Measurements from ENCODE around the gene CIAO1. TPM values are rescaled to one million over a fixed set of nuclear protein-coding genes. Genes with fewer than 3 reads are reported as not detected.

Gene CIAO1
- total and polyA plus RNA-seq, 2 of the 13 experiments (the other 11 are each of a cell fraction or from before 2014, with no cell fraction given) = 99.3 to 120 TPM

DNA sequence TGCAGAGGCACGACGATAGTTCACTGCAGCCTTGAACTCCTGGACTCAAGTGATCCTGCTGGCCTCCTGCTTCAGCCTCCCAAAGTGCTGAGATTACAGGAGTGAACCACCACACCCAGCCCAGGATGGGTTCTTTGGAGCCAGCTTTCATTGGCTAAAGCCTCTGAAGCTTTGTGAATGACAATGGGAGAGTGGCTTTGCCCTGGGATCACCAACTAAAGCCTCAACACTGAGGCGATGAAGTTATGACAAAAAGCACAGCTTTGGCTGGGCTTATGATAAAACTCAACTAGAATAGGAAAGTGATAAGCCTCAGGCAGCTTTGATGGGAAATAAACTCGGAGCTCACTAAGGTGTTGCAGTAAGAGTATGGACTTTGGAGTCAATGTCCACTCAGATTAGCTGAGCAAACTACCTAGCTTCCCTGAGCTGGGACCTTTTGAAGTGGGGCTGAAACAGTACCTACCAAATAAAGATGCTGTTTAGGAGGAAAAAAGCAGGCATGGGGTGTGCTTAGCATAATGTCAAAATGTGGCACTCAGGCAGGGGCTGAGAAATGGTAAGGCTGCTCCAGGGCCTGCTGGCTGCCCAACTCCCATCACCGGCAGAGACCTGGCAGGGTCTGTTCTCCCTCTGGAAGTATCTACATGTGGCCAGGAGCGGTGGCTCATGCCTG, 4.6 kb upstream of the CIAO1 start (continued):
- no peak for TF ChIP-seq TCF12 (IDR thresholded peaks at IDR 0.05)
- no peak for TF ChIP-seq TCF12 (CRISPR knock-in tag; IDR thresholded peaks at IDR 0.05)
- TF ChIP-seq, protein P1, sequence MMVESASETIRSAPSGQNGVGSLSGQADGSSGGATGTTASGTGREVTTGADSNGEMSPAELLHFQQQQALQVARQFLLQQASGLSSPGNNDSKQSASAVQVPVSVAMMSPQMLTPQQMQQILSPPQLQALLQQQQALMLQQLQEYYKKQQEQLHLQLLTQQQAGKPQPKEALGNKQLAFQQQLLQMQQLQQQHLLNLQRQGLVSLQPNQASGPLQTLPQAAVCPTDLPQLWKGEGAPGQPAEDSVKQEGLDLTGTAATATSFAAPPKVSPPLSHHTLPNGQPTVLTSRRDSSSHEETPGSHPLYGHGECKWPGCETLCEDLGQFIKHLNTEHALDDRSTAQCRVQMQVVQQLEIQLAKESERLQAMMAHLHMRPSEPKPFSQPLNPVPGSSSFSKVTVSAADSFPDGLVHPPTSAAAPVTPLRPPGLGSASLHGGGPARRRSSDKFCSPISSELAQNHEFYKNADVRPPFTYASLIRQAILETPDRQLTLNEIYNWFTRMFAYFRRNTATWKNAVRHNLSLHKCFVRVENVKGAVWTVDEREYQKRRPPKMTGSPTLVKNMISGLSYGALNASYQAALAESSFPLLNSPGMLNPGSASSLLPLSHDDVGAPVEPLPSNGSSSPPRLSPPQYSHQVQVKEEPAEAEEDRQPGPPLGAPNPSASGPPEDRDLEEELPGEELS (CRISPR knock-in tag; IDR thresholded peaks at IDR 0.05) = peak; percentile 39; the same call in 1 of the 2 replicates
- no peak for TF ChIP-seq ZNF44 (CRISPR knock-in tag; IDR thresholded peaks at IDR 0.05)
- no peak for TF ChIP-seq ZBTB1 (CRISPR knock-in tag; IDR thresholded peaks at IDR 0.05; ENCODE audit: borderline replicate concordance)
- no peak for TF ChIP-seq ESRRA (CRISPR knock-in tag; IDR thresholded peaks at IDR 0.05; ENCODE audit: low read depth)
- no peak for TF ChIP-seq MYNN (CRISPR knock-in tag; IDR thresholded peaks at IDR 0.05; ENCODE audit: low read depth)
- no peak for TF ChIP-seq ZNF296 (CRISPR knock-in tag; conservative IDR thresholded peaks at IDR 0.05)
- no peak for TF ChIP-seq ZNF564 (CRISPR knock-in tag; IDR thresholded peaks at IDR 0.05)
- TF ChIP-seq, protein P2, sequence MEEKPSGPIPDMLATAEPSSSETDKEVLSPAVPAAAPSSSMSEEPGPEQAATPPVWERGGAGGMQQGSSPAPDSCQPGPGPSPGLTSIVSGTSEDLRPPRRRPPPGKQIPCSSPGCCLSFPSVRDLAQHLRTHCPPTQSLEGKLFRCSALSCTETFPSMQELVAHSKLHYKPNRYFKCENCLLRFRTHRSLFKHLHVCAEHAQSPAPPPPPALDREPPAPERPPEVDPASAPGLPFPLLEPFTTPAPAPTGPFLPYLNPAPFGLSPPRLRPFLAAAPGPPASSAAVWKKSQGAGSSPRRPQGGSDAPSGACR (CRISPR knock-in tag; IDR thresholded peaks at IDR 0.05) = no peak
- no peak for TF ChIP-seq SETDB1 (CRISPR knock-in tag; IDR thresholded peaks at IDR 0.05; ENCODE audit: borderline replicate concordance)
- TF ChIP-seq ZNF562 (CRISPR knock-in tag; IDR thresholded peaks at IDR 0.05; ENCODE audit: borderline replicate concordance) = no peak
- TF ChIP-seq ADNP (CRISPR knock-in tag; IDR thresholded peaks at IDR 0.05) = 0 out of 2 replicates have a peak, but pooled peaks have one; percentile 22
- no peak; the same call in 1 of the 2 replicates for TF ChIP-seq ATF1 (CRISPR knock-in tag; IDR thresholded peaks at IDR 0.05)
- no peak for TF ChIP-seq ZNF672 (CRISPR knock-in tag; IDR thresholded peaks at IDR 0.05)
- TF ChIP-seq, protein P3, sequence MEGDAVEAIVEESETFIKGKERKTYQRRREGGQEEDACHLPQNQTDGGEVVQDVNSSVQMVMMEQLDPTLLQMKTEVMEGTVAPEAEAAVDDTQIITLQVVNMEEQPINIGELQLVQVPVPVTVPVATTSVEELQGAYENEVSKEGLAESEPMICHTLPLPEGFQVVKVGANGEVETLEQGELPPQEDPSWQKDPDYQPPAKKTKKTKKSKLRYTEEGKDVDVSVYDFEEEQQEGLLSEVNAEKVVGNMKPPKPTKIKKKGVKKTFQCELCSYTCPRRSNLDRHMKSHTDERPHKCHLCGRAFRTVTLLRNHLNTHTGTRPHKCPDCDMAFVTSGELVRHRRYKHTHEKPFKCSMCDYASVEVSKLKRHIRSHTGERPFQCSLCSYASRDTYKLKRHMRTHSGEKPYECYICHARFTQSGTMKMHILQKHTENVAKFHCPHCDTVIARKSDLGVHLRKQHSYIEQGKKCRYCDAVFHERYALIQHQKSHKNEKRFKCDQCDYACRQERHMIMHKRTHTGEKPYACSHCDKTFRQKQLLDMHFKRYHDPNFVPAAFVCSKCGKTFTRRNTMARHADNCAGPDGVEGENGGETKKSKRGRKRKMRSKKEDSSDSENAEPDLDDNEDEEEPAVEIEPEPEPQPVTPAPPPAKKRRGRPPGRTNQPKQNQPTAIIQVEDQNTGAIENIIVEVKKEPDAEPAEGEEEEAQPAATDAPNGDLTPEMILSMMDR (CRISPR knock-in tag; IDR thresholded peaks at IDR 0.05) = peak; percentile 22; the same call in 1 of the 2 replicates
- TF ChIP-seq PCBP2 (optimal IDR thresholded peaks at IDR 0.05; ENCODE audit: low read depth, low read length, poor library complexity, severe bottlenecking) = no peak
- TF ChIP-seq ZNF124 (CRISPR knock-in tag; IDR thresholded peaks at IDR 0.05) = 0 out of 2 replicates have a peak, but pooled peaks have one; percentile 52
- no peak for TF ChIP-seq PAX8 (CRISPR knock-in tag; IDR thresholded peaks at IDR 0.05; ENCODE audit: borderline replicate concordance)
- no peak for TF ChIP-seq HNRNPH1 (optimal IDR thresholded peaks at IDR 0.05; ENCODE audit: low read depth, low read length)
- TF ChIP-seq HNRNPUL1 (IDR thresholded peaks at IDR 0.05; ENCODE audit: low read depth, low read length) = no peak
- TF ChIP-seq, protein P4, sequence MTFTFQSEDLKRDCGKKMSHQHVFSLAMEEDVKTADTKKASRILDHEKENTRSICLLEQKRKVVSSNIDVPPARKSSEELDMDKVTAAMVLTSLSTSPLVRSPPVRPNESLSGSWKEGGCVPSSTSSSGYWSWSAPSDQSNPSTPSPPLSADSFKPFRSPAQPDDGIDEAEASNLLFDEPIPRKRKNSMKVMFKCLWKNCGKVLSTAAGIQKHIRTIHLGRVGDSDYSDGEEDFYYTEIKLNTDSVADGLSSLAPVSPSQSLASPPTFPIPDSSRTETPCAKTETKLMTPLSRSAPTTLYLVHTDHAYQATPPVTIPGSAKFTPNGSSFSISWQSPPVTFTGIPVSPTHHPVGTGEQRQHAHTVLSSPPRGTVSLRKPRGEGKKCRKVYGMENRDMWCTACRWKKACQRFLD (CRISPR knock-in tag; IDR thresholded peaks at IDR 0.05; ENCODE audit: borderline replicate concordance) = no peak
- TF ChIP-seq, protein P5, sequence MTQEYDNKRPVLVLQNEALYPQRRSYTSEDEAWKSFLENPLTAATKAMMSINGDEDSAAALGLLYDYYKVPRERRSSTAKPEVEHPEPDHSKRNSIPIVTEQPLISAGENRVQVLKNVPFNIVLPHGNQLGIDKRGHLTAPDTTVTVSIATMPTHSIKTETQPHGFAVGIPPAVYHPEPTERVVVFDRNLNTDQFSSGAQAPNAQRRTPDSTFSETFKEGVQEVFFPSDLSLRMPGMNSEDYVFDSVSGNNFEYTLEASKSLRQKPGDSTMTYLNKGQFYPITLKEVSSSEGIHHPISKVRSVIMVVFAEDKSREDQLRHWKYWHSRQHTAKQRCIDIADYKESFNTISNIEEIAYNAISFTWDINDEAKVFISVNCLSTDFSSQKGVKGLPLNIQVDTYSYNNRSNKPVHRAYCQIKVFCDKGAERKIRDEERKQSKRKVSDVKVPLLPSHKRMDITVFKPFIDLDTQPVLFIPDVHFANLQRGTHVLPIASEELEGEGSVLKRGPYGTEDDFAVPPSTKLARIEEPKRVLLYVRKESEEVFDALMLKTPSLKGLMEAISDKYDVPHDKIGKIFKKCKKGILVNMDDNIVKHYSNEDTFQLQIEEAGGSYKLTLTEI (CRISPR knock-in tag; conservative IDR thresholded peaks at IDR 0.05) = no peak

All from HepG2 (cell line).